Measurements from ENCODE around the gene RRM2.
A peak's percentile ranks its signal among the peaks of the same experiment; 100 is the strongest.

The RRM2 gene

GRCh38 chr2:10119601-10120157, 2.9 kb upstream of the RRM2 start:
- no peak for DNase-seq (ENCODE audit: low spot score)
- no peak for TF ChIP-seq CTCF (IDR thresholded peaks at IDR 0.05; ENCODE audit: extremely low read depth, insufficient read depth, missing control alignments)
- in situ Hi-C loops (cut with MboI; ENCODE audit: low pct_unique_long_range_greater_than_20kb, low sequenced_read_pairs, unreplicated experiment), result no loop called here

GRCh38 chr2:10120158-10120876, 2.2 kb upstream of the RRM2 start:
- no peak for TF ChIP-seq CTCF (IDR thresholded peaks at IDR 0.05; ENCODE audit: extremely low read depth, insufficient read depth, missing control alignments)
- peak; percentile 92 for DNase-seq (ENCODE audit: low spot score)
- in situ Hi-C loops (cut with MboI; ENCODE audit: low pct_unique_long_range_greater_than_20kb, low sequenced_read_pairs, unreplicated experiment), result no loop called here

- in situ Hi-C loops (cut with MboI; ENCODE audit: low pct_unique_long_range_greater_than_20kb, low sequenced_read_pairs, unreplicated experiment), result no loop called here
- peak; percentile 50 for DNase-seq (ENCODE audit: low spot score)
- TF ChIP-seq CTCF (IDR thresholded peaks at IDR 0.05; ENCODE audit: extremely low read depth, insufficient read depth, missing control alignments), result no peak
Measured at GRCh38 chr2:10120877-10121574, 1.5 kb upstream of the RRM2 start.

- in situ Hi-C loops (cut with MboI; ENCODE audit: low pct_unique_long_range_greater_than_20kb, low sequenced_read_pairs, unreplicated experiment), result no loop called here
- peak; percentile 10 for DNase-seq (ENCODE audit: low spot score)
- TF ChIP-seq CTCF (IDR thresholded peaks at IDR 0.05; ENCODE audit: extremely low read depth, insufficient read depth, missing control alignments), result no peak
Measured at GRCh38 chr2:10123281-10123680, 742 bp downstream of the RRM2 start.

GRCh38 chr2:10124538-10125045, 2.1 kb downstream of the RRM2 start:
- peak; percentile 57 for TF ChIP-seq CTCF (IDR thresholded peaks at IDR 0.05; ENCODE audit: extremely low read depth, insufficient read depth, missing control alignments)
- in situ Hi-C loops (cut with MboI; ENCODE audit: low pct_unique_long_range_greater_than_20kb, low sequenced_read_pairs, unreplicated experiment), result no loop called here
- peak; percentile 62 for DNase-seq (ENCODE audit: low spot score)

- TF ChIP-seq CTCF (IDR thresholded peaks at IDR 0.05; ENCODE audit: extremely low read depth, insufficient read depth, missing control alignments), result no peak
- no peak for DNase-seq (ENCODE audit: low spot score)
- in situ Hi-C loops (cut with MboI; ENCODE audit: low pct_unique_long_range_greater_than_20kb, low sequenced_read_pairs, unreplicated experiment), result no loop called here
Measured at GRCh38 chr2:10125842-10126631, 3.5 kb downstream of the RRM2 start.

Data from GM13977 (cell line).